ENCODE results near the gene PPP1R3D.
"Not testable (repeated sequence)": the region's sequence is repeated elsewhere in the genome, so short reads cannot be mapped to it uniquely, and the experiment has no call there.

The PPP1R3D gene

DNA sequence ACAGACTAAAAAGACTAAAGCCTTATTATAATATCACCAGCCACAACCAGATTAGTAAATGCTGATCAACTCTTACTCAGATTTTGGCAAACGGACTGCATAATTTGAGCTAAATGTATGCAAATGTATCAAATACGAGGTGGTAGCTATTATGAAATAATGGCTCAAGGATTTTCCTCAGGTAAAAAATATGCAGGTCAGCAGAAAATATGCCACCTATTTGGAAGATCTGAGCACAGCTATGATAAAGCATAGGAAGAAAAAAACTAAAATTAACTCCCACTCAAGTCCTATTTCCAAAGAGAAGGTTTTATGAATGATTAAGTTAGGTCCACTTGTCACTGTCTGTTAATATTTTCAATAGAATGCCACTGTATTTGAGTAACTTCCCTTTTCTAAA is 29.1 kb downstream of the PPP1R3D start:
- no peak for DNase-seq

DNA sequence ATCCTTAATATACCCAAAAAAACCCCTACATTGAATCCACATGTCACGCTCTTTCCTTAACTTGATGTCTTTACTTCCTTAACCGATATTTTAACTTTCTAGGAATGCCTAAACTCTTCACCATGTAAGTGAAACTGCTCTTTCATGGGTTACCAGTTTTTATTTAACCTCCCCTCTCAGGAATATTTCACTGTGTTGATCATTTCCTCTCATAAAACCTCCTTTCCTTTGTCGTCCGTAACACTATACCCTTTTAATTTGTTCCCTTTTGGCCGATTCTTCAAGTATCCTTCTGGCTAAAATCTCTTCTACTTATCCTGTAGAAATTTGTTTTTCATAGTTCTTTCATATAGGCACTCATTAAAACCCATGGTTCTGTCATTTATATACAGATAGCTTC is 31.2 kb downstream of the PPP1R3D start:
- DNase-seq, result no peak

DNA sequence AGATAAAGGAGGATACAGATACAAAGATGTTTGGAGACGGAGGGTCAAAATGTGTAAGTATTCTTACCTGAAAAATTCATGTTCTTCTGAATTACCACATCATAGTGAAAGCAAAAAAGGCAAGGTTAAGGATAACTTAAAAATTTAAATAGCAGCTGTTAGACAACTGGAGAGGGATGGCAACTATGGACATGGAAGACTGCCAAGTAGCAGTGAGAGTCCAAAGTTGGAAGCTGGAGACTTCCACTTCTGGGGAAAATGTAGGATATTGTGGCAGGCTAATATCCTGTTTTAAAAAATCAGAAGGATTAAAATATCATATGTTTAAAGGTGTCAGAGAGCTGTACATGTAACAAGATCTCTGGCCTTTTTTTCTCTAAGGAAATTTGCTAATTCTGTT is 36.5 kb downstream of the PPP1R3D start:
- DNase-seq, result no peak

DNA sequence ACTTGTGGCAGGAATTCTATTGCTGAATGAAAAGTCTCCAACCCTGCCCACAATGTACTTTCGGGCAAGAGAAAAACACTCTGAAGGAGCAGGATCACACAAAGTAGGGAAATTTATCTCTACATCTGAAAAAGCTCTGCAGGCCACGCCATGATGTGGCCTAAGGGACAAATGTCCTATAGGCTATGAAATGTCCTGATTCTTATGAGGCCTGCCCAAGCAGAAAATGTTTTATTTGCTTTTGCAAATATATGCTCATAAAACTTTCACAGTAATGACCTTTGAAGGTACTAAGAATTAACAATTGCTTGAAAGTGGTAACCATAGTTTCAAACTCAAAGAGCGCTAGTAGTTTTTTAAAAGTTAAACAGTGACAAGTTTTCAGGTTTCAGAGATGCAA is 37.6 kb downstream of the PPP1R3D start:
- no peak for DNase-seq

DNA sequence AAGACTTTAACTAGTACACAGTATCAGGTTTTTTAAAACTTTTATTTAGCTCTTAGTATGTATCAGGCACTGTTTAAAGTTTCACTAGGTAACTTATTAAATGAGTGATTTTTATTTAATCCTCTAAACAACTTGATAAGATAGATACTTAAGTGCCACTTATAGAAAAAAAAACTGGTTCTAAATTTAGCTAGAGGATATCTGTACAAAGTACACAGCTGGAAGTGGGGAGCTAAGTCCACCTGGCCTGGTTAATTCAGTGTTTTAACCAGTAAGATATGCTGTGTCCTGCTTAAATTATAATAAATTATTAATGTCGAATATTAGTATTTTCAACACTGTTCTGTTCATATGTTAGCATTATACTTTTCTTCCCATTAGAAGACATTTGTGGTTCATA is 44.2 kb downstream of the PPP1R3D start:
- DNase-seq, result no peak

DNA sequence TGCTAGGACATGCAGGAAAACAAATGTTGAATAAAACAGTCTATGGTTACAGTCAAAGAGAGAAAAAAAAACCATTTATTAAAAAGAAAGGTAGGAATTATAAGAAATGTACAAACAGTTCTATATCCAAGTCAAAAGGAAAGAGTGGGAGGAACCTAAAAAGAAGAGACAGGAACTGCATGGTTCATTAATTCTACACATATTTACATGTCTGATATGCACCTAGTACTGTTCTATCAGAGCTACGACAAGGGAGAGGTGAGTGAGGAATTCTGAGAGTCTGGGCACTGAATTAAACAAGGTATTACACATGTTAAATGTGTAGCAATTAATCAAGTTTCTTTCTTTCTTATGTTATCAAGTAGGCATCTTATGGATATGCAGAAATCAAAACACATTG is 48.5 kb downstream of the PPP1R3D start:
- DNase-seq, result no peak

DNA sequence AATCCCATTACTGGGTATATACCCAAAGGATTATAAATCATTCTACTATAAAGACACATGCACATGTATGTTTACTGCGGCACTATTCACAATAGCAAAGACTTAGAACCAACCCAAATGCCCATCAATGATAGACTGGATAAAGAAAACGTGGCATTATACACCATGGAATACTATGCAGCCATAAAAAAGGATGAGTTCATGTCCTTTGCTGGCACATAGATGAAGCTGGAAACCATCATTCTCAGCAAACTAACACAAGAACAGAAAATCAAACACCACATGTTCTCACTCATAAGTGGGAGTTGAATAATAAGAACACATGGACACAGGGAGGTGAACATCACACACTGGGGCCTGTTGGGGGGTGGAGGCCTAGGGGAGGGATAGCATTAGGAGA is 50.1 kb downstream of the PPP1R3D start:
- not testable (repeated sequence) for DNase-seq

DNA sequence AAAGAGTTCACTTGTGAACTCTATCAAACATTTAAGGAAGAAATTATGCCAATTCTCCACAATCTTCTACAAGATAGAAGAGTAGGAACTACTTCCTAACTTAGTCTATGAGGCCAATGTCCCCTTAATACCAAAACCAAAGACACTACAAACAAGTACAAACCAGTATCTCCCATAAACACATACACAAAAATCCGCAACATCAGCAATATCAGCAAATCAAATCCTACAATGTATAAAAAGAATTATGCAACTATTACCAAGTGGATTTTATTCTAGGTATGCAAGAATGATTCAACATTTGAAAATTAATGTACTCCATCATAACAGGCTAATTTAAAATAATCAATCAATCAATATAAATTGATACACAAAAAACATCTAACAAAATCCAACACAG is 52.1 kb downstream of the PPP1R3D start:
- DNase-seq, result no peak
